ENCODE data around the gene HPCAL1. TPM values are rescaled to one million over a fixed set of nuclear protein-coding genes. Genes with fewer than 3 reads are reported as not detected.

Gene HPCAL1
- total and polyA plus RNA-seq, 3 experiments from 2014 or later, result 44.1 to 96.3 (median 47.6) TPM

DNA sequence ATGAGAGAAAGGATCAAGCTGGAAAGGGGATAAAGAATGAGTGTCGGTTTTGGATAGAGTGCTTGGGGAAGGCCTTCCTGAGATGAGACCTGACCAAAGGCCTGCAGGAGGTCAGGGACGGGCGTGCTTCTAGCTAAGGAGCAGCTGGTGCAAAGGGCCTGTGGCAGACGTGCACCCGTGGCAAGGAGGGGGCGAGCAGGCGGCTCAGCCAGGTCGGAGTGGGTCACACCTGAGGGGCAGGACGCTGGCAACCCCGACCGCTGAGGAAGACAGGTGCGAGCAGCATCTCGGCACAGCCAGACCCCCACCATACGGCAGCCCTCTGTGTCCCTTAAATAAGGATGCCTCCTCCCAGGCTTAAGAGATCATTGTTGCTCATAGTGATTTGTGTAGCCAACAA, 97.3 kb downstream of the HPCAL1 start:
- Mint-ChIP-seq H3K4me3 (peak overlapping the region in 2 of 7 donors; percentile 4 to 48), H3K9me3 (peaks cover 0 to 3% (median 0%) of the 10 kb centered on the region in 5 donors), H3K27me3 (peaks cover 0 to 1% of the 10 kb centered on the region in 2 donors), H3K36me3 (peaks cover 0 to 42% (median 9%) of the 10 kb centered on the region in 3 donors), H3K4me1 (peaks cover 32 to 52% (median 44%) of the 10 kb centered on the region in 3 donors), H3K27ac (peak overlapping the region; percentile 47 to 99 (median 88))
- H3K36me3 ChIP-seq (ENCODE audit: insufficient read depth, low read length), result peaks cover 11% of the 10 kb centered on the region
- DNase-seq, result no peak
- H3K4me3 ChIP-seq (ENCODE audit: low read length), result no peak overlapping the region
- H3K9me3 ChIP-seq (ENCODE audit: low read length), result no peaks in the 10 kb centered on the region
- no peaks in the 10 kb centered on the region for H3K27me3 ChIP-seq (ENCODE audit: insufficient read depth, low read length, poor library complexity, severe bottlenecking)
- ChIA-PET POLR2A (no interaction called here), CTCF (interaction anchor here (1.6 kb wide), 1 partner anchor 8 kb away, joined by 4 read pairs; no protein-coding TSS in a partner anchor)
- peaks cover 24% of the 10 kb centered on the region for H3K4me1 ChIP-seq (ENCODE audit: insufficient read depth, low read length)
- no peak overlapping the region for H3K27ac ChIP-seq (ENCODE audit: low read depth, low read length)

DNA sequence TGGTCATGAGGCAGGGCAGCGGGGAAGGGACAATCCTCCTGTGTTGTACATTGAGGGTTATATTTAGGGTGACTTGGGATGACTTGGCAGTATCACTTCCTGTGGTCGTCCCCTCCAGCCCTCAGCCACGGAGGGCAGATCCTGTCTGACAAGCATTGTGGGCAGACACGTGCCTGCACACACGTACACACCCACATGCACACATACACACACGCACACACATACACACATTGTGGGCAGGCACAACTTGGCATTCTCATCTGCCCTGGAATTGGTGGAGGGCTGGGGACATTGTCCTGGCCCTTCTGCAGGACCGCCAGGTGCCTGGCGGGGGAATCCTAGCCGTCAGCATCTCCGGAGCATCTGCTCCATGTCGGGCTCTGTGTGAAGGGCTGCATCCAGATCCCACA, 97.9 kb downstream of the HPCAL1 start:
- Mint-ChIP-seq H3K4me1 (peaks cover 30 to 47% (median 40%) of the 10 kb centered on the region in 3 donors), H3K36me3 (peaks cover 0 to 42% (median 9%) of the 10 kb centered on the region in 3 donors), H3K9me3 (peaks cover 0 to 3% (median 0%) of the 10 kb centered on the region in 5 donors), H3K27ac (peak overlapping the region; percentile 68 to 99 (median 88)), H3K27me3 (peaks cover 0 to 1% of the 10 kb centered on the region in 2 donors), H3K4me3 (peak overlapping the region in 2 of 7 donors; percentile 23 to 53)
- H3K4me3 ChIP-seq (ENCODE audit: low read length), result no peak overlapping the region
- H3K27me3 ChIP-seq (ENCODE audit: insufficient read depth, low read length, poor library complexity, severe bottlenecking), result no peaks in the 10 kb centered on the region
- H3K36me3 ChIP-seq (ENCODE audit: insufficient read depth, low read length), result peaks cover 11% of the 10 kb centered on the region
- ChIA-PET POLR2A (no interaction called here), CTCF (no interaction called here)
- no peak for DNase-seq
- H3K9me3 ChIP-seq (ENCODE audit: low read length), result no peaks in the 10 kb centered on the region
- no peak overlapping the region for H3K27ac ChIP-seq (ENCODE audit: low read depth, low read length)
- peaks cover 24% of the 10 kb centered on the region for H3K4me1 ChIP-seq (ENCODE audit: insufficient read depth, low read length)

DNA sequence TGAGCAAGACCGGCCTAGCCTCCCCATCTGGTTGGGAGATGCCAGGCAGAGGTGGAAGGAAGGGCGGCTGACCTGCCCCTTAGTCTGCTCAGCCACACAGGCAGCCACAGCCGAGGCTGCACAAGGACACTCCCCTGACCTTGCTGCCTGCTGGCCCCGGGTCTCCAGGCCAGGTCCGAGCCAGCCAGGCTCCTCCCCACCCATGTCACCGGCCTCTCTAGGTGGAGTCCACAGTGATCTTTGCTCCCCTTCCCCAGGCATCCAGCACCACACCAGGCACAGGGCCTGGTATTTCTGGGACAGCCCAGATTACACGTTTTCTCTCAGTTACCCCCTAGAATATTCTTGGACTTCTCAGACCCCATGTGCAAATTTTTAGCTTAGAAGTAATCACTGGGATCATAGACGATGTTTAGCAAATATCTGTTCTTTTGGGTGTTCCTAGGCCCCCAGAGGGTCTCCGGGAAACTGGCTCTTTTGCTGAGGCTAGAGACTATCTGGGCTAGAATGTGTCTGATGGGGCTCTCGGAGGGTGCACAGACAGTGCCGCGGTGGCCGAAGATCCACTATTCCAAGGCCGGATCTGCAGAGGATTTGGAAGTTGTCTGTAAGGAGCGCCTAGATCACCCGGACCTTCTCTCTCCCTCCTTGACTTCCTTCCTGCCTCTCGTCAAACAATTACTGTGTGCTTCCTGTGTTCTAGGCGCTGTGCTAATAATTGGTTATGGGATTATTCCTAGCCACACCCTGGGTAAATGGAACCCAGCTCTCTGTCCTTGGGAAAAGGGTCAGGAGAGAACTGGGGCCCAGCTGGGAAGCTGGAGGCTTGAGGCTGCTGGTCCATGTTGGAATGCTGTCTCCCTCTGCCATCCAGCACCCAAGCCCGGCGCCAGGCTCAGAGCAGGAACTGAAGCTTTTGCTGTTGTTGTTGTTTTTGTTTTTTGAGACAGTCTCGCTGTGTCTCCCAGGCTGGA, 98.6 kb downstream of the HPCAL1 start:
- Histone ChIP-seq H3K4me1 (ENCODE audit: insufficient read depth, low read length) (peaks cover 28% of the 10 kb centered on the region), H3K27me3 (ENCODE audit: insufficient read depth, low read length, poor library complexity, severe bottlenecking) (no peaks in the 10 kb centered on the region), H3K9me3 (ENCODE audit: low read length) (no peaks in the 10 kb centered on the region), H3K27ac (ENCODE audit: low read depth, low read length) (no peak overlapping the region), H3K36me3 (ENCODE audit: insufficient read depth, low read length) (peaks cover 11% of the 10 kb centered on the region), H3K4me3 (ENCODE audit: low read length) (no peak overlapping the region)
- no peak for DNase-seq
- H3K27ac Mint-ChIP-seq, result peak overlapping the region in 7 of 8 donors; percentile 84 to 99 (median 87)
- no peaks in the 10 kb centered on the region for H3K27me3 Mint-ChIP-seq
- CTCF ChIA-PET, result interaction anchor here (0.8 kb wide), 1 partner anchor 90 kb away, joined by 3 read pairs; no protein-coding TSS in a partner anchor
- peaks cover 0 to 3% (median 0%) of the 10 kb centered on the region in 5 donors for H3K9me3 Mint-ChIP-seq
- peak overlapping the region in 2 of 7 donors; percentile 26 to 49 for H3K4me3 Mint-ChIP-seq
- H3K36me3 Mint-ChIP-seq, result peaks cover 0 to 47% (median 9%) of the 10 kb centered on the region in 3 donors
- H3K4me1 Mint-ChIP-seq, result peaks cover 25 to 45% (median 33%) of the 10 kb centered on the region in 3 donors
- POLR2A ChIA-PET, result no interaction called here

DNA sequence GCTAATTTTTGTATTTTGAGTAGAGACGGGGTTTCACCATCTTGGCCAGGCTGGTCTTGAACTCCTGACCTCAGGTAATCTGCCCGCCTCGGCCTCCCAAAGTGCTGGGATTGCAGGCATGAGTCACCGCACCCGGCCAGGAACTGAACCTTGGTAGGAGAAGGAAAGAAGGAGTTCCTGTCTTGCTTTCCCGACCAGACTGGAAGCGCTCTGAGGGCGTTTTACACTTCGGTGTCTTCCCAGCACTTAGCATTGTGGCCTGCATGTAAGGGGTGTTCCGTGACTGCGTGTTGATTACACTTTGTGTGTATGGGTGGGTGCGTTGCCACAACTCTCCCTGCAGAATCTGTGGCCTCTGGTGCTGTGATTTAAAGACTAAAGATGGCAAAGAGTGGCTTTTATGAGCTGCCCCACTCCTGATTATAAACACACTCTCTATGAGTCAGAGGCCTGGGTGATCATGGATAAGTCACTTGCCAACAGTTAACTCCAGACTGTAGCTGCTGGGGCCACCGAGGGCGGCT, 99.4 kb downstream of the HPCAL1 start:
- H3K36me3 ChIP-seq (ENCODE audit: insufficient read depth, low read length), result peaks cover 11% of the 10 kb centered on the region
- H3K4me3 ChIP-seq (ENCODE audit: low read length), result no peak overlapping the region
- Mint-ChIP-seq H3K4me3 (no peak overlapping the region), H3K4me1 (peaks cover 30 to 54% (median 41%) of the 10 kb centered on the region in 3 donors), H3K27me3 (no peaks in the 10 kb centered on the region), H3K36me3 (peaks cover 0 to 50% (median 11%) of the 10 kb centered on the region in 3 donors), H3K27ac (peak overlapping the region in 6 of 8 donors; percentile 7 to 87 (median 52)), H3K9me3 (peaks cover 0 to 3% (median 0%) of the 10 kb centered on the region in 5 donors)
- ChIA-PET POLR2A (no interaction called here), CTCF (interaction anchor here (0.8 kb wide), 1 partner anchor 91 kb away, joined by 3 read pairs; no protein-coding TSS in a partner anchor)
- H3K27me3 ChIP-seq (ENCODE audit: insufficient read depth, low read length, poor library complexity, severe bottlenecking), result no peaks in the 10 kb centered on the region
- DNase-seq, result no peak
- no peak overlapping the region for H3K27ac ChIP-seq (ENCODE audit: low read depth, low read length)
- H3K4me1 ChIP-seq (ENCODE audit: insufficient read depth, low read length), result peaks cover 36% of the 10 kb centered on the region
- no peaks in the 10 kb centered on the region for H3K9me3 ChIP-seq (ENCODE audit: low read length)

DNA sequence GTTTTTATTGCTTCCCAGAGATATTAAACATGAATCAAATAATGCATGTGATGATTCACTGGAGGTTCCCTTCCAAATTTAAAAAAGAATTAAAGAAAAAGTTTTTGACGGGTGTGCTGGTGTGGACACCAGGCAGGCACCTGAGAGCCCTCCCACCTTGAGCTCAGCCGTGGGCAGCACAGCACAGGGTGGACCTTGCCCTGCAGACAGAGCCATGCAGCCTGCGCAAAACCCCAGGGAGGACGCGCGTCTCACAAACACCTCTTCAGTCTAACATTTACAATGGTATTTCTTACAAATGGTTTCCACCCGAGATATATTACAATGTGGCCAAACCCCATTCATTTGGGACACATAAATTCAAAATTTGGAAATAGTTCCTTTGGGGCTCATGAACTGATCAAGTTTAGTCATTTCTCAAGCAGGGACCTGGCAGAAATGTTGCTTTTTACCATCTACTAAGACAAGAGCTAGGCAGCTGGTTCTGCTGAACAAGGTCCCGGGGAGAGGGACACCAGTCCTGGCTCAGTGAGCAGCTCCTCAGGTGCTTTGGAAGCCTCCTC, 100.0 kb downstream of the HPCAL1 start:
- no peaks in the 10 kb centered on the region for H3K27me3 ChIP-seq (ENCODE audit: insufficient read depth, low read length, poor library complexity, severe bottlenecking)
- H3K27ac Mint-ChIP-seq, result peak overlapping the region in 5 of 8 donors; percentile 22 to 64 (median 39)
- H3K4me3 Mint-ChIP-seq, result peak overlapping the region in 1 of 7 donors; percentile 24
- no peak for DNase-seq
- no peak overlapping the region for H3K4me3 ChIP-seq (ENCODE audit: low read length)
- ChIA-PET CTCF (interaction anchor here (0.7 to 1.2 kb wide), 2 partner anchors 45 to 93 kb away, joined by 3 read pairs; no protein-coding TSS in a partner anchor), POLR2A (interaction anchor here (0.6 kb wide), 1 partner anchor 70 kb away, joined by 4 read pairs; no protein-coding TSS in a partner anchor)
- H3K36me3 ChIP-seq (ENCODE audit: insufficient read depth, low read length), result peaks cover 11% of the 10 kb centered on the region
- no peaks in the 10 kb centered on the region for H3K27me3 Mint-ChIP-seq
- peaks cover 36 to 59% (median 46%) of the 10 kb centered on the region in 3 donors for H3K4me1 Mint-ChIP-seq
- H3K9me3 ChIP-seq (ENCODE audit: low read length), result no peaks in the 10 kb centered on the region
- peaks cover 42% of the 10 kb centered on the region for H3K4me1 ChIP-seq (ENCODE audit: insufficient read depth, low read length)
- peaks cover 0 to 49% (median 11%) of the 10 kb centered on the region in 3 donors for H3K36me3 Mint-ChIP-seq
- peaks cover 0 to 3% (median 0%) of the 10 kb centered on the region in 5 donors for H3K9me3 Mint-ChIP-seq
- no peak overlapping the region for H3K27ac ChIP-seq (ENCODE audit: low read depth, low read length)

DNA sequence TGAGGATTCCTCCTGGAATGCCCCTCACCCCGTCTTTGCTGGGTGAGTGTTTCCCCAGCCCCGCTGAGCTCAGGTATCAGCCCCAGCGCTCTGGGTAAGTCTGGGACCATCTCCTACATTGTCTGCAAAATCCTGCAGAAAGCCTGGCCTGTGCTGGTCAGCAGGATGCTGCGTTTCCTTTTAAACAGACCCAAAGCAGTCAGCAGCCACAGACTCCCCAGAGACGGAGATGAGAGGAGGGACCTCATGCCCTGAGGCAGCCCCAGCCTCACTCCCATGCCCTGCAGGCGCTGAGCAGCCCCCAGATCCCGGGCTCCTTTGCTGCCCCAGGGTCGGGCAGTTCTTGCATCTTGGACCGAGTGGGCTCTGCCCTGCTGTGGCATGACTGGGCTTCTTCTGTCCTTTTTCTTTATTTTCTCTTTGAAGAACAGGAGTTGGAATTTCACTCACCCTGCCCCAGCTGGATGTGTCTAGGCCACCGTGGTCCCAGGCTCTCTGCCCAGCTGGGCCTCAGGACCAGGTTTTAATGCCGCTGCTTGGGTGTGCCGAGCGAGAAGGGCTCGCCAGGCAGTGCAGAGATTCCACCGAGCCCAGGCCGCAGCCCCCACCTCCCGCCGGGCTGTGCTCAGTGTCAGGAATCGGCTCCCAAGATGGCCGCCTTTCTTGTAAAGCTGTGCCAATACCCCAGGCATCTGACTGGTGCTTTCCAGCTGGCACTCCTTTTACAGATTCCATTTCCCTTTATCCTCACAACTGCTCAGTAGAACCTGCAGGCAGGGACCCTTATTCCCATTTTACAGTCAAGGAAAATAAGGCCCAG, 101.8 kb downstream of the HPCAL1 start:
- no peak for DNase-seq
- Mint-ChIP-seq H3K27ac (peak overlapping the region in 2 of 8 donors; percentile 10 to 70), H3K9me3 (peaks cover 0 to 3% (median 0%) of the 10 kb centered on the region in 5 donors), H3K27me3 (peaks cover 0 to 1% of the 10 kb centered on the region in 2 donors), H3K4me1 (peaks cover 52 to 73% (median 58%) of the 10 kb centered on the region in 3 donors), H3K36me3 (peaks cover 0 to 44% (median 9%) of the 10 kb centered on the region in 3 donors), H3K4me3 (no peak overlapping the region)
- no peaks in the 10 kb centered on the region for H3K27me3 ChIP-seq (ENCODE audit: insufficient read depth, low read length, poor library complexity, severe bottlenecking)
- no peak overlapping the region for H3K4me3 ChIP-seq (ENCODE audit: low read length)
- H3K4me1 ChIP-seq (ENCODE audit: insufficient read depth, low read length), result peaks cover 58% of the 10 kb centered on the region
- peaks cover 10% of the 10 kb centered on the region for H3K36me3 ChIP-seq (ENCODE audit: insufficient read depth, low read length)
- H3K27ac ChIP-seq (ENCODE audit: low read depth, low read length), result no peak overlapping the region
- H3K9me3 ChIP-seq (ENCODE audit: low read length), result no peaks in the 10 kb centered on the region
- CTCF ChIA-PET, result interaction anchor here (1.2 to 7.3 kb wide), 2 partner anchors 95 to 100 kb away, joined by 3 to 99 read pairs; partner anchors contain the start of gene HPCAL1
- POLR2A ChIA-PET, result no interaction called here

DNA sequence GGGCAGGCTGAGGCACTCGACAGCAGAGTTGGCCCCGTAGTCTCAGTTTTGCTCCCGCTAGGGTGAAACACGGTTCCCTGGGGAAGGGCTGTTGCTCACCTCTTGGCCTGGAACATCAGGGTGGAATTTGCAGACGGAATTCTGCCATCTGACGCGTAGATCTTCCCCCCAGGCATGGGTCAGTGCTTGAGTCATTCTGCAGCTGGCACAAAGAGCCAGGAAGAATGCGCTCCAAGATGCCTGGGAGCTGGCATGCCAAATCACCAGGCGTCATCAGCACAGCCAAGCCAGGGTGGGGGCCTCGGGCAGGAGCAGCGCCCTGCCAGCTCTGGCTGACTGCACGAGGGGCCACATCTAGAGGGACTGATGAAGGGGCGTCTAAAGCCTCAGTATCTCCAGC, 102.7 kb downstream of the HPCAL1 start:
- CTCF ChIA-PET, result interaction anchor here (7.3 kb wide), 1 partner anchor 101 kb away, joined by 99 read pairs; the partner anchor contains the start of gene HPCAL1
- Mint-ChIP-seq H3K4me1 (peaks cover 48 to 65% (median 55%) of the 10 kb centered on the region in 3 donors), H3K9me3 (peaks cover 0 to 3% (median 0%) of the 10 kb centered on the region in 5 donors)

More for the DNA sequence above, 102.7 kb downstream of the HPCAL1 start:
- Histone ChIP-seq H3K27me3 (ENCODE audit: insufficient read depth, low read length, poor library complexity, severe bottlenecking) (no peaks in the 10 kb centered on the region), H3K9me3 (ENCODE audit: low read length) (no peaks in the 10 kb centered on the region), H3K36me3 (ENCODE audit: insufficient read depth, low read length) (peaks cover 1% of the 10 kb centered on the region), H3K27ac (ENCODE audit: low read depth, low read length) (no peak overlapping the region), H3K4me3 (ENCODE audit: low read length) (no peak overlapping the region), H3K4me1 (ENCODE audit: insufficient read depth, low read length) (peaks cover 55% of the 10 kb centered on the region)
- H3K4me3 Mint-ChIP-seq, result no peak overlapping the region
- POLR2A ChIA-PET, result no interaction called here
- peaks cover 0 to 36% (median 7%) of the 10 kb centered on the region in 3 donors for H3K36me3 Mint-ChIP-seq
- peaks cover 0 to 1% of the 10 kb centered on the region in 2 donors for H3K27me3 Mint-ChIP-seq
- peak overlapping the region in 1 of 8 donors; percentile 10 for H3K27ac Mint-ChIP-seq
- DNase-seq, result no peak
